OCI-LY1 (cell line): Measurements from ENCODE around the gene TRPV6.

Experiments
- EZH2 ChIP-seq: fragments of 200-600 bp; sonication (generic), shearing (Covaris generic); IDR thresholded peaks from 2 replicates; pipeline ENCODE4 v1.8.0; 2017; ENCODE audit warnings: borderline replicate concordance, mixed run types, mild to moderate bottlenecking, antibody characterized with exemption, low read length, moderate library complexity, mixed read lengths
- TF ChIP-seq, protein P1 (sequence below): fragments of 200-600 bp; sonication (generic), shearing (Covaris generic); IDR thresholded peaks from 2 replicates; pipeline ENCODE4 v1.5.1; 2017; ENCODE audit warnings: mild to moderate bottlenecking, antibody characterized with exemption, low read length, moderate library complexity, mixed read lengths

DNA sequence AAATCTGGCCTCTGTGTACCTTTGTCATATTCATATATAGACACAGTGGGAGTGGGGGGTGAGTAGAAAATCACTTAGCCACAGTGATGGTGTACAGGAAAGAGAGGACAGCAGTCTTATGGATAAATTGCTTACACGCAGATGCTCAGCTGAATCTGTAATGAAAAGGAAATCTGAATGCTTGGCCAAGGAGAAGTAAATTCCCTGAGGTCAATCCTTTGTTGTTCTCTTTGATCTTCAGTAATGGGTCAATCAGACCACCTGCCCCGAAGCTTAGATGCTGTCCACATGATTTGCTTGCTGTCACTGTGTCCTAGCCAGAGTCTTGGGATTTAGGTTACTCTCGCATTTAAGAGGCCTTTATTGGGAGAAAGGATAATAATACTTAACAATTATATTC, 49.1 kb downstream of the TRPV6 start:
- TF ChIP-seq, protein P1, sequence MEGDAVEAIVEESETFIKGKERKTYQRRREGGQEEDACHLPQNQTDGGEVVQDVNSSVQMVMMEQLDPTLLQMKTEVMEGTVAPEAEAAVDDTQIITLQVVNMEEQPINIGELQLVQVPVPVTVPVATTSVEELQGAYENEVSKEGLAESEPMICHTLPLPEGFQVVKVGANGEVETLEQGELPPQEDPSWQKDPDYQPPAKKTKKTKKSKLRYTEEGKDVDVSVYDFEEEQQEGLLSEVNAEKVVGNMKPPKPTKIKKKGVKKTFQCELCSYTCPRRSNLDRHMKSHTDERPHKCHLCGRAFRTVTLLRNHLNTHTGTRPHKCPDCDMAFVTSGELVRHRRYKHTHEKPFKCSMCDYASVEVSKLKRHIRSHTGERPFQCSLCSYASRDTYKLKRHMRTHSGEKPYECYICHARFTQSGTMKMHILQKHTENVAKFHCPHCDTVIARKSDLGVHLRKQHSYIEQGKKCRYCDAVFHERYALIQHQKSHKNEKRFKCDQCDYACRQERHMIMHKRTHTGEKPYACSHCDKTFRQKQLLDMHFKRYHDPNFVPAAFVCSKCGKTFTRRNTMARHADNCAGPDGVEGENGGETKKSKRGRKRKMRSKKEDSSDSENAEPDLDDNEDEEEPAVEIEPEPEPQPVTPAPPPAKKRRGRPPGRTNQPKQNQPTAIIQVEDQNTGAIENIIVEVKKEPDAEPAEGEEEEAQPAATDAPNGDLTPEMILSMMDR, result no peak
- no peak for TF ChIP-seq EZH2
